ENCODE results near the gene IRS2.

DNA sequence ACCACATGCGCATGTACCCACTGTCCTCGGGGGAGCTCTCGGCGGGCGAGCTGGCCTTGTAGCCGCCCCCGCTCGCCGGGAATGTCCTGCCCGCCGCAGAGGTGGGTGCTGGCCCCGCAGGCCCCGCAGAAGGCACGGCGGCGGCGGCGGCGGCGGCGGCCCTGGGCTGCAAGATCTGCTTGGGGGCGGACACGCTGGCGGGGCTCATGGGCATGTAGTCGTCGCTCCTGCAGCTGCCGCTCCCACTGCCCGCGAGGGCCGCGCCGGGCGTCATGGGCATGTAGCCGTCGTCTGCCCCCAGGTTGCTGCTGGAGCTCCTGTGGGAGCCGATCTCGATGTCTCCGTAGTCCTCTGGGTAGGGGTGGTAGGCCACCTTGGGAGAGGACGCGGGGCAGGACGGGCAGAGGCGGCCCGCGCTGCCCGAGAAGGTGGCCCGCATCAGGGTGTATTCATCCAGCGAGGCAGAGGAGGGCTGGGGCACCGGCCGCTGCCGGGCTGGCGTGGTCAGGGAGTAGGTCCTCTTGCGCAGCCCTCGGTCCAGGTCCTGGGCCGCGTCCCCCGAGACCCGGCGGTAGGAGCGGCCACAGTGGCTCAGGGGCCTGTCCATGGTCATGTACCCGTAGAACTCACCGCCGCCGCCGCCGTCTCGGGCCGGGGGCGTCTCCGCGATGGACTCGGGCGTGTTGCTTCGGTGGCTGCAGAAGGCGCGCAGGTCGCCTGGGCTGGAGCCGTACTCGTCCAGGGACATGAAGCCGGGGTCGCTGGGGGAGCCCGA is 2.4 kb downstream of the IRS2 start:
- TF ChIP-seq CTCF (IDR thresholded peaks at IDR 0.05) (no peak), POLR2A (IDR thresholded peaks at IDR 0.05) (no peak)

Data from testis (tissue), 2 donors.